Neural cell (in vitro differentiated cells): ENCODE measurements around the gene OLFM1. TPM values are rescaled to one million over a fixed set of nuclear protein-coding genes. Genes with fewer than 3 reads are reported as not detected.

Source experiments
- polyA plus RNA-seq: library from polyadenylated mRNA; depleted of rRNA; stranded (reverse); fragments of >200 nt; gene quantifications from 2 replicates; pipeline ENCODE4 v1.2.3, GENCODE V29; 2014

Gene OLFM1
- polyA plus RNA-seq, 1 donor from 2014 or later = 102 TPM

Other genes starting within 250 kb of the OLFM1 start
- not detected in 2 replicates for gene FCN2, start 206.9 kb upstream of the OLFM1 start, polyA plus RNA-seq
- not detected in 2 replicates for gene FCN1, start 169.8 kb upstream of the OLFM1 start, polyA plus RNA-seq